Activated CD8-positive, alpha-beta T cell treated with anti-CD3 and anti-CD28 coated beads for 36 hours (primary cell): ENCODE measurements around the gene TMPRSS4. TPM values are rescaled to one million over a fixed set of nuclear protein-coding genes. Genes with fewer than 3 reads are reported as not detected.

Experiments
- ATAC-seq: fragments of 200-7000 bp; cut with Tn5 transposase; one replicate; pipeline ENCODE4 v1.10.0; 2021; ENCODE audit warnings: mild to moderate bottlenecking, moderate library complexity
- CTCF ChIA-PET: fragments of 350-600 bp; sonication (Branson Sonifier 250); formaldehyde crosslinking; loops from one replicate; lab custom pipeline; 2021; ENCODE audit warnings: antibody characterized with exemption; lab: Charles Lee
- POLR2A ChIA-PET: fragments of 350-600 bp; sonication (Branson Sonifier 250); formaldehyde crosslinking; loops from one replicate; lab custom pipeline; 2021; ENCODE audit warnings: antibody characterized with exemption; lab: Charles Lee
- DNase-seq: peaks from one replicate; pipeline ENCODE4 v3.0.0-alpha.2; 2020
- H3K27ac Mint-ChIP-seq: one replicate; pipeline ENCODE4 v1.8.0; 2021; ENCODE audit warnings: mild to moderate bottlenecking, mixed read lengths
- H3K27me3 Mint-ChIP-seq: one replicate; pipeline ENCODE4 v1.8.0; 2021; ENCODE audit warnings: mixed read lengths
- H3K36me3 Mint-ChIP-seq: one replicate; pipeline ENCODE4 v1.8.0; 2021; ENCODE audit warnings: low read depth, mixed read lengths
- H3K4me1 Mint-ChIP-seq: one replicate; pipeline ENCODE4 v1.8.0; 2021; ENCODE audit warnings: low read depth, mixed read lengths
- H3K4me3 Mint-ChIP-seq: one replicate; pipeline ENCODE4 v1.8.0; 2021; ENCODE audit warnings: mild to moderate bottlenecking, moderate library complexity, mixed read lengths
- H3K9me3 Mint-ChIP-seq: one replicate; pipeline ENCODE4 v1.8.0; 2021; ENCODE audit warnings: mixed read lengths
- CTCF ChIP-seq: fragments of 200-600 bp; IDR thresholded peaks from one replicate; pipeline ENCODE4 v1.8.0; 2022; ENCODE audit warnings: antibody characterized with exemption, mild to moderate bottlenecking
- intact Hi-C: fragments of 100-400 bp; cut with micrococcal nuclease; formaldehyde crosslinking; loops from one replicate; pipeline ENCODE4 v1.10.0; 2022
- total RNA-seq, 2 experiments: library from RNA; stranded (reverse); gene quantifications; one replicate each; pipeline ENCODE4 v1.2.3, GENCODE V29; 2021

Gene TMPRSS4
- total RNA-seq, 2 experiments from 2014 or later, result not detected

GRCh38 chr11:118162846-118163245 lies 86.0 kb downstream of the TMPRSS4 start:
- no peak overlapping the region for H3K4me3 Mint-ChIP-seq
- DNase-seq (no peak), ATAC-seq (no peak)
- no peak for TF ChIP-seq CTCF
- peaks cover 15% of the 10 kb centered on the region for H3K27me3 Mint-ChIP-seq
- no peaks in the 10 kb centered on the region for H3K36me3 Mint-ChIP-seq
- no peaks in the 10 kb centered on the region for H3K4me1 Mint-ChIP-seq
- no peak overlapping the region for H3K27ac Mint-ChIP-seq
- POLR2A ChIA-PET, result no interaction called here
- H3K9me3 Mint-ChIP-seq, result no peaks in the 10 kb centered on the region
- CTCF ChIA-PET, result interaction anchor here (1.0 to 2.2 kb wide), 3 partner anchors 9 to 36 kb away, joined by 3 to 12 read pairs (median 3); partner anchors contain the start of gene SCN4B
- intact Hi-C loops, result no loop called here

- no peak for ATAC-seq
- H3K27ac Mint-ChIP-seq, result no peak overlapping the region
These were observed 86.6 kb downstream of the TMPRSS4 start for GRCh38 chr11:118163494-118163893.

GRCh38 chr11:118164885-118165284 lies 88.0 kb downstream of the TMPRSS4 start:
- DNase-seq (no peak), ATAC-seq (no peak)
- peaks cover 3% of the 10 kb centered on the region for H3K27me3 Mint-ChIP-seq
- CTCF ChIA-PET, result interaction anchor here (1.9 kb wide), 1 partner anchor 8 kb away, joined by 5 read pairs; no protein-coding TSS in a partner anchor
- POLR2A ChIA-PET, result interaction anchor here (1.2 to 1.4 kb wide), 2 partner anchors 9 to 44 kb away, joined by 3 to 5 read pairs; no protein-coding TSS in a partner anchor
- H3K27ac Mint-ChIP-seq, result no peak overlapping the region
- no peaks in the 10 kb centered on the region for H3K36me3 Mint-ChIP-seq
- H3K4me1 Mint-ChIP-seq, result no peaks in the 10 kb centered on the region
- no peak overlapping the region for H3K4me3 Mint-ChIP-seq
- intact Hi-C loops, result no loop called here
- no peak for TF ChIP-seq CTCF
- H3K9me3 Mint-ChIP-seq, result no peaks in the 10 kb centered on the region

More at GRCh38 chr11:118163494-118163893, 86.6 kb downstream of the TMPRSS4 start:
- peaks cover 11% of the 10 kb centered on the region for H3K27me3 Mint-ChIP-seq
- H3K4me3 Mint-ChIP-seq, result no peak overlapping the region
- ChIA-PET POLR2A (no interaction called here), CTCF (interaction anchor here (1.0 to 2.2 kb wide), 2 partner anchors 8 to 35 kb away, joined by 3 to 12 read pairs; no protein-coding TSS in a partner anchor)
- DNase-seq, result no peak
- no peaks in the 10 kb centered on the region for H3K36me3 Mint-ChIP-seq
- intact Hi-C loops, result no loop called here
- H3K4me1 Mint-ChIP-seq, result no peaks in the 10 kb centered on the region
- H3K9me3 Mint-ChIP-seq, result no peaks in the 10 kb centered on the region
- TF ChIP-seq CTCF, result no peak

- ATAC-seq (no peak), DNase-seq (no peak)
- no peak for TF ChIP-seq CTCF
- intact Hi-C loops, result no loop called here
- no peak overlapping the region for H3K4me3 Mint-ChIP-seq
- CTCF ChIA-PET, result interaction anchor here (1.4 kb wide), 1 partner anchor 10 kb away, joined by 6 read pairs; no protein-coding TSS in a partner anchor
- no peaks in the 10 kb centered on the region for H3K36me3 Mint-ChIP-seq
- no peak overlapping the region for H3K27ac Mint-ChIP-seq
- H3K9me3 Mint-ChIP-seq, result no peaks in the 10 kb centered on the region
- H3K27me3 Mint-ChIP-seq, result peaks cover 3% of the 10 kb centered on the region
- POLR2A ChIA-PET, result no interaction called here
- peaks cover under 1% of the 10 kb centered on the region for H3K4me1 Mint-ChIP-seq
These were observed 89.8 kb downstream of the TMPRSS4 start for GRCh38 chr11:118166641-118167040.

GRCh38 chr11:118167253-118167652 lies 90.4 kb downstream of the TMPRSS4 start:
- POLR2A ChIA-PET, result interaction anchor here (0.6 to 1.0 kb wide), 3 partner anchors 9 to 22 kb away, joined by 3 read pairs; partner anchors contain the start of gene SCN4B
- CTCF ChIA-PET, result interaction anchor here (0.8 to 1.4 kb wide), 3 partner anchors 11 to 22 kb away, joined by 3 to 6 read pairs (median 3); no protein-coding TSS in a partner anchor
- DNase-seq (no peak), ATAC-seq (no peak)
- H3K4me3 Mint-ChIP-seq, result no peak overlapping the region
- peaks cover 2% of the 10 kb centered on the region for H3K4me1 Mint-ChIP-seq
- no peak for TF ChIP-seq CTCF
- peaks cover 3% of the 10 kb centered on the region for H3K27me3 Mint-ChIP-seq
- H3K9me3 Mint-ChIP-seq, result no peaks in the 10 kb centered on the region
- H3K36me3 Mint-ChIP-seq, result no peaks in the 10 kb centered on the region
- intact Hi-C loops, result no loop called here
- no peak overlapping the region for H3K27ac Mint-ChIP-seq
